Common myeloid progenitor, CD34-positive (primary cell): ENCODE results near the gene TBX4.

Experiments used
- CTCF ChIA-PET: fragments of 350-600 bp; sonication (Branson Sonifier 250); formaldehyde crosslinking; loops from one replicate; lab custom pipeline; 2021; ENCODE audit warnings: antibody characterized with exemption; lab: Charles Lee
- POLR2A ChIA-PET: fragments of 350-600 bp; sonication (Branson Sonifier 250); formaldehyde crosslinking; loops from one replicate; lab custom pipeline; 2021; ENCODE audit warnings: antibody characterized with exemption; lab: Charles Lee
- DNase-seq, 3 donors: peaks; one replicate each; pipeline versions ENCODE4 v3.0.0 to v3.0.0-alpha.2; 2013
- H3K27ac ChIP-seq, 2 experiments: 1 replicate in 1 of 2; 2 replicates in 1 of 2; pipeline ENCODE4 v1.7.0; 2013; ENCODE audit warnings: inconsistent platforms in 2 of 2, low read length in 2 of 2, mild to moderate bottlenecking in 2 of 2, low read depth in 1 of 2, moderate library complexity in 1 of 2; ENCODE audit not compliant: severe bottlenecking in 2 of 2, insufficient read depth in 1 of 2, poor library complexity in 1 of 2
- H3K27me3 ChIP-seq, 5 experiments: replicated peaks in 2 of 5; 1 replicate in 3 of 5; 2 replicates in 2 of 5; pipeline versions ENCODE4 v1.6.1 to v1.7.0; 2013; ENCODE audit warnings: low read length in 4 of 5, mild to moderate bottlenecking in 2 of 5, moderate library complexity in 2 of 5, inconsistent platforms in 1 of 5; ENCODE audit not compliant: insufficient read depth in 5 of 5, control insufficient read depth in 4 of 5
- H3K36me3 ChIP-seq, 4 experiments: 1 replicate in 2 of 4; 2 replicates in 2 of 4; pipeline versions ENCODE4 v1.6.1 to v1.7.0; 2013; ENCODE audit warnings: low read length in 3 of 4, control low read depth in 1 of 4, mild to moderate bottlenecking in 1 of 4; ENCODE audit not compliant: control insufficient read depth in 4 of 4, insufficient read depth in 4 of 4
- H3K4me1 ChIP-seq, 4 experiments: 1 replicate in 3 of 4; 2 replicates in 1 of 4; pipeline versions ENCODE4 v1.6.1 to v1.7.1; 2013; ENCODE audit warnings: low read length in 3 of 4, mild to moderate bottlenecking in 3 of 4, control low read depth in 1 of 4, inconsistent platforms in 1 of 4, moderate library complexity in 1 of 4; ENCODE audit not compliant: control insufficient read depth in 4 of 4, insufficient read depth in 4 of 4; ENCODE audit errors: control extremely low read depth in 1 of 4
- H3K4me3 ChIP-seq, 7 experiments: 1 replicate in 4 of 7; 2 replicates in 3 of 7; pipeline versions ENCODE4 v1.5.1 to v1.7.0; 2013; ENCODE audit warnings: mild to moderate bottlenecking in 7 of 7, low read length in 6 of 7, moderate library complexity in 6 of 7, inconsistent platforms in 2 of 7, low read depth in 2 of 7, control low read depth in 1 of 7; ENCODE audit not compliant: insufficient read depth in 4 of 7, control insufficient read depth in 1 of 7; ENCODE audit errors: extremely low read depth in 1 of 7
- H3K9me3 ChIP-seq, 5 experiments: 1 replicate in 4 of 5; 2 replicates in 1 of 5; pipeline versions ENCODE4 v1.6.1 to v1.7.1; 2013; ENCODE audit warnings: low read length in 4 of 5, mild to moderate bottlenecking in 2 of 5, inconsistent platforms in 1 of 5, low read depth in 1 of 5, moderate library complexity in 1 of 5; ENCODE audit not compliant: control insufficient read depth in 4 of 5, insufficient read depth in 2 of 5; ENCODE audit errors: control extremely low read depth in 1 of 5
- WGBS: methylation state at CpG from one replicate; pipeline ENCODE4 v1.1.5; 2013; ENCODE audit not compliant: insufficient coverage; 5-methylcytosine and 5-hydroxymethylcytosine counted together

TBX4 gene

GRCh38 chr17:61528171-61528570 lies 75.9 kb downstream of the TBX4 start:
- 100% methylated on average over 1 of the region's 2 CpGs for WGBS
- Histone ChIP-seq H3K4me1 (no peaks in the 10 kb centered on the region), H3K4me3 (no peak overlapping the region), H3K9me3 (no peaks in the 10 kb centered on the region), H3K27ac (no peak overlapping the region), H3K27me3 (peaks cover 0 to 11% (median 4%) of the 10 kb centered on the region in 5 experiments), H3K36me3 (no peaks in the 10 kb centered on the region)
- ChIA-PET POLR2A (no interaction called here), CTCF (no interaction called here)
- no peak for DNase-seq

GRCh38 chr17:61531223-61531622 lies 79.0 kb downstream of the TBX4 start:
- ChIA-PET CTCF (no interaction called here), POLR2A (no interaction called here)
- Histone ChIP-seq H3K9me3 (no peaks in the 10 kb centered on the region), H3K36me3 (no peaks in the 10 kb centered on the region), H3K27me3 (peaks cover 0 to 6% (median 1%) of the 10 kb centered on the region in 5 experiments), H3K4me3 (no peak overlapping the region), H3K4me1 (no peaks in the 10 kb centered on the region), H3K27ac (no peak overlapping the region)
- WGBS, result 88% methylated on average over 7 of the region's 7 CpGs
- DNase-seq, result no peak

GRCh38 chr17:61532826-61533225 lies 80.6 kb downstream of the TBX4 start:
- Histone ChIP-seq H3K36me3 (no peaks in the 10 kb centered on the region), H3K4me1 (no peaks in the 10 kb centered on the region), H3K27me3 (no peaks in the 10 kb centered on the region), H3K9me3 (no peaks in the 10 kb centered on the region), H3K27ac (no peak overlapping the region), H3K4me3 (no peak overlapping the region)
- WGBS, result 46% methylated on average over 5 of the region's 5 CpGs
- no peak for DNase-seq
- POLR2A ChIA-PET, result no interaction called here
- CTCF ChIA-PET, result no interaction called here

- Histone ChIP-seq H3K27ac (no peak overlapping the region), H3K4me3 (no peak overlapping the region), H3K9me3 (no peaks in the 10 kb centered on the region), H3K4me1 (no peaks in the 10 kb centered on the region), H3K36me3 (no peaks in the 10 kb centered on the region), H3K27me3 (no peaks in the 10 kb centered on the region)
- ChIA-PET POLR2A (no interaction called here), CTCF (no interaction called here)
- 100% methylated on average over 2 of the region's 4 CpGs for WGBS
- DNase-seq, result no peak
These were observed 81.6 kb downstream of the TBX4 start for GRCh38 chr17:61533797-61534196.

- POLR2A ChIA-PET, result no interaction called here
- Histone ChIP-seq H3K9me3 (no peaks in the 10 kb centered on the region), H3K4me1 (no peaks in the 10 kb centered on the region), H3K36me3 (no peaks in the 10 kb centered on the region), H3K27me3 (no peaks in the 10 kb centered on the region), H3K4me3 (no peak overlapping the region), H3K27ac (no peak overlapping the region)
- DNase-seq, result no peak
- WGBS, result 100% methylated on average over 4 of the region's 8 CpGs
- CTCF ChIA-PET, result no interaction called here
These were observed 82.2 kb downstream of the TBX4 start for GRCh38 chr17:61534414-61534813.
